OCI-LY7 (cell line): ENCODE measurements around the gene SLC25A15. TPM values are rescaled to one million over a fixed set of nuclear protein-coding genes. Genes with fewer than 3 reads are reported as not detected.

Source experiments
- BruUV-seq: library from RNA; stranded (reverse); fragments of 400-500 nt; replicated peaks from 2 replicates; lab custom pipeline; 2021; lab: Mats Ljungman, UMichigan
- CTCF ChIA-PET: fragments of 300-600 bp; sonication (Branson Sonifier 250); formaldehyde crosslinking; loops from one replicate; lab custom pipeline; 2022; ENCODE audit warnings: antibody characterized with exemption; ENCODE audit not compliant: unreplicated experiment; lab: Charles Lee
- POLR2A ChIA-PET: fragments of 300-600 bp; sonication (Branson Sonifier 250); formaldehyde crosslinking; loops from one replicate; lab custom pipeline; 2022; ENCODE audit warnings: antibody characterized with exemption; lab: Charles Lee
- DNase-seq: peaks from one replicate; pipeline ENCODE4 v3.0.0-alpha.2; 2015; ENCODE audit warnings: low spot score
- H2AFZ ChIP-seq: fragments of 200-600 bp; sonication (generic), shearing (Covaris generic); 2 replicates; pipeline ENCODE4 v1.6.1; 2014; ENCODE audit warnings: mild to moderate bottlenecking, antibody characterized with exemption, low read length, moderate library complexity
- H3K27ac ChIP-seq: fragments of 200-600 bp; sonication (generic); 2 replicates; pipeline ENCODE4 v1.5.1; 2014; ENCODE audit warnings: mixed run types, low read depth, mild to moderate bottlenecking, moderate library complexity, low read length, inconsistent platforms; ENCODE audit not compliant: poor library complexity, severe bottlenecking
- H3K36me3 ChIP-seq: fragments of 200-600 bp; sonication (generic); 2 replicates; pipeline ENCODE4 v1.6.1; 2014; ENCODE audit warnings: mild to moderate bottlenecking, antibody characterized with exemption, low read length, moderate library complexity, mixed read lengths; ENCODE audit not compliant: insufficient read depth
- H3K4me1 ChIP-seq: fragments of 200-600 bp; sonication (generic); 2 replicates; pipeline ENCODE4 v1.5.1; 2014; ENCODE audit warnings: mild to moderate bottlenecking, low read length; ENCODE audit not compliant: insufficient read depth, poor library complexity, severe bottlenecking
- H3K4me2 ChIP-seq: fragments of 200-600 bp; sonication (generic); 2 replicates; pipeline ENCODE4 v1.6.1; 2014; ENCODE audit warnings: mild to moderate bottlenecking, low read length
- H3K4me3 ChIP-seq: fragments of 200-600 bp; sonication (generic); 2 replicates; pipeline ENCODE4 v1.5.1; 2014; ENCODE audit warnings: mild to moderate bottlenecking, low read depth, low read length; ENCODE audit not compliant: poor library complexity, severe bottlenecking
- H3K79me2 ChIP-seq: fragments of 200-600 bp; sonication (generic); 2 replicates; pipeline ENCODE4 v1.6.1; 2016; ENCODE audit warnings: low read depth, mild to moderate bottlenecking, low read length, moderate library complexity, mixed read lengths; ENCODE audit not compliant: insufficient read depth
- H3K9me2 ChIP-seq: fragments of 200-600 bp; sonication (generic); 2 replicates; pipeline ENCODE4 v1.6.1; 2016; ENCODE audit warnings: mild to moderate bottlenecking, low read length, mixed read lengths; ENCODE audit not compliant: insufficient read depth
- H3K9me3 ChIP-seq: fragments of 200-600 bp; sonication (generic); 2 replicates; pipeline ENCODE4 v1.6.1; 2014; ENCODE audit warnings: mild to moderate bottlenecking, mixed run types, low read length, mixed read lengths
- H4K20me1 ChIP-seq: fragments of 200-600 bp; sonication (generic); 2 replicates; pipeline ENCODE4 v1.6.1; 2014; ENCODE audit warnings: mild to moderate bottlenecking, antibody characterized with exemption, low read length, moderate library complexity, mixed read lengths; ENCODE audit not compliant: insufficient read depth
- CTCF ChIP-seq: fragments of 200-600 bp; sonication (generic); conservative IDR thresholded peaks from 2 replicates; pipeline ENCODE4 v1.5.1; 2014; ENCODE audit warnings: mild to moderate bottlenecking, antibody characterized with exemption, low read length, moderate library complexity, mixed read lengths
- EZH2phosphoT487 ChIP-seq: fragments of 200-600 bp; sonication (generic); IDR thresholded peaks from 2 replicates; pipeline ENCODE4 v1.6.1; 2018; ENCODE audit warnings: low read depth, borderline replicate concordance, mild to moderate bottlenecking, mixed run types, antibody characterized with exemption, low read length, moderate library complexity, mixed read lengths
- intact Hi-C: fragments of 100-400 bp; cut with micrococcal nuclease; formaldehyde crosslinking; loops from one replicate; pipeline ENCODE4 v1.10.0; 2022; ENCODE audit not compliant: unreplicated experiment
- total RNA-seq, 2 experiments: library from RNA; depleted of rRNA in 1 of 2; stranded (reverse); fragments of >200 nt in 1 of 2; shearing (Covaris generic) in 1 of 2; gene quantifications; 2 replicates each; pipeline ENCODE4 v1.2.3, GENCODE V29; 2014 to 2022

SLC25A15 gene
- total RNA-seq, 2 experiments from 2014 or later: 56.3 to 71.0 TPM

GRCh38 chr13:40755082-40755700 lies 34.2 kb upstream of the SLC25A15 start:
- peaks cover 33% of the 10 kb centered on the region; the same call in 1 of the 2 replicates for H3K79me2 ChIP-seq
- peak overlapping the region; percentile 45 for H3K4me3 ChIP-seq
- peaks cover 55% of the 10 kb centered on the region for H3K4me1 ChIP-seq
- no TSS peak for BruUV-seq
- ChIA-PET CTCF (no interaction called here), POLR2A (interaction anchor here (0.6 kb wide), 1 partner anchor 73 kb away, joined by 3 read pairs; no protein-coding TSS in a partner anchor)
- TF ChIP-seq CTCF: no peak
- no peak for TF ChIP-seq EZH2phosphoT487
- no peaks in the 10 kb centered on the region for H3K9me2 ChIP-seq
- H3K4me2 ChIP-seq: peak overlapping the region; percentile 79
- DNase-seq: peak; percentile 28
- H2AFZ ChIP-seq: peak overlapping the region; percentile 54; the same call in 1 of the 2 replicates
- intact Hi-C loops: no loop called here
- H3K9me3 ChIP-seq: no peaks in the 10 kb centered on the region
- peak overlapping the region; percentile 76 for H3K27ac ChIP-seq
- peaks cover 80% of the 10 kb centered on the region for H3K36me3 ChIP-seq
- no peaks in the 10 kb centered on the region for H4K20me1 ChIP-seq

GRCh38 chr13:40756042-40756441 lies 33.4 kb upstream of the SLC25A15 start:
- H3K4me2 ChIP-seq: peak overlapping the region; percentile 79
- H3K4me1 ChIP-seq: peaks cover 61% of the 10 kb centered on the region
- H3K27ac ChIP-seq: peak overlapping the region; percentile 76
- no peaks in the 10 kb centered on the region for H4K20me1 ChIP-seq
- peak overlapping the region; percentile 50 for H3K4me3 ChIP-seq
- no peak for TF ChIP-seq CTCF
- no peaks in the 10 kb centered on the region for H3K9me2 ChIP-seq
- ChIA-PET CTCF (no interaction called here), POLR2A (interaction anchor here (1.1 kb wide), 1 partner anchor 11 kb away, joined by 3 read pairs; no protein-coding TSS in a partner anchor)
- intact Hi-C loops: no loop called here
- H3K79me2 ChIP-seq: peaks cover 41% of the 10 kb centered on the region; the same call in 1 of the 2 replicates
- no peak for DNase-seq
- no TSS peak for BruUV-seq
- peak overlapping the region; percentile 71 for H2AFZ ChIP-seq
- peaks cover 80% of the 10 kb centered on the region for H3K36me3 ChIP-seq
- H3K9me3 ChIP-seq: no peaks in the 10 kb centered on the region

- no peaks in the 10 kb centered on the region for H3K9me2 ChIP-seq
- peak; percentile 77 for DNase-seq
- H3K4me2 ChIP-seq: peak overlapping the region; percentile 39
- no peaks in the 10 kb centered on the region for H3K9me3 ChIP-seq
- peak overlapping the region; percentile 2 for H3K4me3 ChIP-seq
- ChIA-PET CTCF (no interaction called here), POLR2A (interaction anchor here (0.7 to 2.0 kb wide), 4 partner anchors 10 to 679 kb away, joined by 3 to 6 read pairs (median 4); no protein-coding TSS in a partner anchor)
- peaks cover 61% of the 10 kb centered on the region for H3K79me2 ChIP-seq
- peaks cover 86% of the 10 kb centered on the region for H3K4me1 ChIP-seq
- H3K36me3 ChIP-seq: peaks cover 52% of the 10 kb centered on the region
- TF ChIP-seq CTCF (no peak), EZH2phosphoT487 (no peak)
- BruUV-seq: no TSS peak
- H4K20me1 ChIP-seq: no peaks in the 10 kb centered on the region
- peak overlapping the region; percentile 78 for H3K27ac ChIP-seq
- intact Hi-C loops: loop anchor here (2.0 kb wide), 1 partner anchor 60 kb away; no protein-coding TSS in a partner anchor
- no peak overlapping the region; the same call in 1 of the 2 replicates for H2AFZ ChIP-seq
Observed at GRCh38 chr13:40758811-40759210, 30.6 kb upstream of the SLC25A15 start.
